Nucleus accumbens (tissue), 56 donors: Measurements from ENCODE around the gene OSM.

ENCODE experiments used
- DNase-seq, 56 donors: peaks; one replicate each; lab custom pipeline; 2025; lab: John Stamatoyannopoulos, UW

OSM gene

GRCh38 chr22:30286813-30287647 lies 20.4 kb upstream of the OSM start:
- DNase-seq = peak in 27 of 56 donors; percentile 12 to 70 (median 22)

GRCh38 chr22:30286331-30286730 lies 19.7 kb upstream of the OSM start:
- DNase-seq = no peak

GRCh38 chr22:30285846-30286200 lies 19.2 kb upstream of the OSM start:
- no peak for DNase-seq

- DNase-seq = no peak
Observed at GRCh38 chr22:30285176-30285845, 18.7 kb upstream of the OSM start.

GRCh38 chr22:30284666-30285065 lies 18.0 kb upstream of the OSM start:
- no peak for DNase-seq

- DNase-seq = no peak
Observed at GRCh38 chr22:30284172-30284571, 17.5 kb upstream of the OSM start.

- DNase-seq = no peak
Observed at GRCh38 chr22:30283342-30283741, 16.7 kb upstream of the OSM start.

- no peak for DNase-seq
Observed at GRCh38 chr22:30282616-30283046, 16.0 kb upstream of the OSM start.

- no peak for DNase-seq
Observed at GRCh38 chr22:30280505-30280904, 13.9 kb upstream of the OSM start.

GRCh38 chr22:30279932-30280331 lies 13.3 kb upstream of the OSM start:
- no peak for DNase-seq

GRCh38 chr22:30279046-30279788 lies 12.6 kb upstream of the OSM start:
- DNase-seq = peak in 7 of 56 donors; percentile 10 to 39 (median 14)

- peak in 19 of 56 donors; percentile 9 to 59 (median 30) for DNase-seq
Observed at GRCh38 chr22:30277547-30278344, 11.1 kb upstream of the OSM start.

GRCh38 chr22:30276039-30276438 lies 9.4 kb upstream of the OSM start:
- no peak for DNase-seq

- DNase-seq = no peak
Observed at GRCh38 chr22:30275625-30276024, 9.0 kb upstream of the OSM start.

GRCh38 chr22:30274437-30274812 lies 7.8 kb upstream of the OSM start:
- DNase-seq = no peak

GRCh38 chr22:30273711-30274436 lies 7.2 kb upstream of the OSM start:
- DNase-seq = peak in 6 of 56 donors; percentile 7 to 31 (median 12)

GRCh38 chr22:30272781-30273601 lies 6.3 kb upstream of the OSM start:
- DNase-seq = peak in 1 of 56 donors; percentile 13

- peak in 33 of 56 donors; percentile 2 to 65 (median 31) for DNase-seq
Observed at GRCh38 chr22:30270832-30271231, 4.2 kb upstream of the OSM start.

- DNase-seq = no peak
Observed at GRCh38 chr22:30268331-30268730, 1.7 kb upstream of the OSM start.
